H1 (cell line): ENCODE data around the gene TCF19. TPM values are rescaled to one million over a fixed set of nuclear protein-coding genes. Genes with fewer than 3 reads are reported as not detected.

Experiments
- CBX5 ChIP-seq: fragments of 300-800, 300-1000 bp; sonication (generic); IDR thresholded peaks from 2 replicates; pipeline ENCODE4 v1.7.1; 2016; ENCODE audit warnings: antibody characterized with exemption, low read length, low read depth
- CHD1 ChIP-seq: IDR thresholded peaks from 2 replicates; pipeline ENCODE4 v1.6.1; 2012; ENCODE audit warnings: low read depth, low read length, improper control_type of control experiment
- EZH2 ChIP-seq: fragments of 200-600 bp; sonication (generic); IDR thresholded peaks from 2 replicates; pipeline ENCODE4 v1.7.1; 2012; ENCODE audit warnings: low read depth, mild to moderate bottlenecking, moderate library complexity, low read length, inconsistent platforms; ENCODE audit not compliant: severe bottlenecking
- KDM4A ChIP-seq: IDR thresholded peaks from one replicate; pipeline ENCODE4 v1.7.1; 2012; ENCODE audit warnings: low read depth, mild to moderate bottlenecking, moderate library complexity, low read length, inconsistent platforms; ENCODE audit not compliant: severe bottlenecking
- PHF8 ChIP-seq: fragments of 200-600 bp; sonication (generic); conservative IDR thresholded peaks from 2 replicates; pipeline ENCODE4 v1.7.1; 2012; ENCODE audit warnings: low read depth, mild to moderate bottlenecking, inconsistent platforms, low read length, moderate library complexity
- RBBP5 ChIP-seq: IDR thresholded peaks from 2 replicates; pipeline ENCODE4 v1.7.1; 2012; ENCODE audit warnings: low read depth, mild to moderate bottlenecking, inconsistent platforms, low read length, moderate library complexity, borderline replicate concordance
- TBP ChIP-seq: IDR thresholded peaks from 2 replicates; pipeline ENCODE4 v1.6.1; 2011; ENCODE audit warnings: low read depth, low read length, improper control_type of control experiment
- YY1 ChIP-seq: IDR thresholded peaks from 2 replicates; pipeline ENCODE4 v1.6.1; 2011; ENCODE audit warnings: low read depth, mild to moderate bottlenecking, low read length
- polyA plus RNA-seq, 7 experiments: library from polyadenylated mRNA; depleted of rRNA in 3 of 7; stranded (reverse) in 5 of 7; unstranded in 2 of 7; fragments of >200 nt in 5 of 7; fragments of 200-250 nt in 2 of 7; gene quantifications; 1 replicate in 5 of 7; 2 replicates in 1 of 7; 4 replicates in 1 of 7; pipeline versions ENCODE4 v1.2.1 to v1.2.3, GENCODE V29; 2011 to 2013; ENCODE audit warnings: missing spikeins in 2 of 7, mixed read lengths in 2 of 7
- total RNA-seq: library from RNA; stranded (reverse); fragmentation: NEBNext Ultra II Directional; extraction: Animal tissue kit (Norgen Biotek cat#: 25700); gene quantifications from 2 replicates; pipeline ENCODE4 v1.2.1, GENCODE V29; 2021
- TF ChIP-seq, protein P1 (sequence below): fragments of 300-600 bp; sonication (generic); IDR thresholded peaks from 2 replicates; pipeline ENCODE4 v1.7.1; 2012; ENCODE audit warnings: low read length, moderate library complexity, mild to moderate bottlenecking, inconsistent platforms; ENCODE audit not compliant: insufficient replicate concordance
- TF ChIP-seq, protein P2 (sequence below): IDR thresholded peaks from 2 replicates; pipeline ENCODE4 v1.6.1; 2011; ENCODE audit warnings: low read depth, mild to moderate bottlenecking, low read length; ENCODE audit not compliant: insufficient read depth

TCF19 gene
- total and polyA plus RNA-seq, 2 of the 8 experiments (the other 6 are each of a cell fraction or from before 2014, with no cell fraction given) = 7.2 to 11.0 TPM

- TF ChIP-seq, protein P1, sequence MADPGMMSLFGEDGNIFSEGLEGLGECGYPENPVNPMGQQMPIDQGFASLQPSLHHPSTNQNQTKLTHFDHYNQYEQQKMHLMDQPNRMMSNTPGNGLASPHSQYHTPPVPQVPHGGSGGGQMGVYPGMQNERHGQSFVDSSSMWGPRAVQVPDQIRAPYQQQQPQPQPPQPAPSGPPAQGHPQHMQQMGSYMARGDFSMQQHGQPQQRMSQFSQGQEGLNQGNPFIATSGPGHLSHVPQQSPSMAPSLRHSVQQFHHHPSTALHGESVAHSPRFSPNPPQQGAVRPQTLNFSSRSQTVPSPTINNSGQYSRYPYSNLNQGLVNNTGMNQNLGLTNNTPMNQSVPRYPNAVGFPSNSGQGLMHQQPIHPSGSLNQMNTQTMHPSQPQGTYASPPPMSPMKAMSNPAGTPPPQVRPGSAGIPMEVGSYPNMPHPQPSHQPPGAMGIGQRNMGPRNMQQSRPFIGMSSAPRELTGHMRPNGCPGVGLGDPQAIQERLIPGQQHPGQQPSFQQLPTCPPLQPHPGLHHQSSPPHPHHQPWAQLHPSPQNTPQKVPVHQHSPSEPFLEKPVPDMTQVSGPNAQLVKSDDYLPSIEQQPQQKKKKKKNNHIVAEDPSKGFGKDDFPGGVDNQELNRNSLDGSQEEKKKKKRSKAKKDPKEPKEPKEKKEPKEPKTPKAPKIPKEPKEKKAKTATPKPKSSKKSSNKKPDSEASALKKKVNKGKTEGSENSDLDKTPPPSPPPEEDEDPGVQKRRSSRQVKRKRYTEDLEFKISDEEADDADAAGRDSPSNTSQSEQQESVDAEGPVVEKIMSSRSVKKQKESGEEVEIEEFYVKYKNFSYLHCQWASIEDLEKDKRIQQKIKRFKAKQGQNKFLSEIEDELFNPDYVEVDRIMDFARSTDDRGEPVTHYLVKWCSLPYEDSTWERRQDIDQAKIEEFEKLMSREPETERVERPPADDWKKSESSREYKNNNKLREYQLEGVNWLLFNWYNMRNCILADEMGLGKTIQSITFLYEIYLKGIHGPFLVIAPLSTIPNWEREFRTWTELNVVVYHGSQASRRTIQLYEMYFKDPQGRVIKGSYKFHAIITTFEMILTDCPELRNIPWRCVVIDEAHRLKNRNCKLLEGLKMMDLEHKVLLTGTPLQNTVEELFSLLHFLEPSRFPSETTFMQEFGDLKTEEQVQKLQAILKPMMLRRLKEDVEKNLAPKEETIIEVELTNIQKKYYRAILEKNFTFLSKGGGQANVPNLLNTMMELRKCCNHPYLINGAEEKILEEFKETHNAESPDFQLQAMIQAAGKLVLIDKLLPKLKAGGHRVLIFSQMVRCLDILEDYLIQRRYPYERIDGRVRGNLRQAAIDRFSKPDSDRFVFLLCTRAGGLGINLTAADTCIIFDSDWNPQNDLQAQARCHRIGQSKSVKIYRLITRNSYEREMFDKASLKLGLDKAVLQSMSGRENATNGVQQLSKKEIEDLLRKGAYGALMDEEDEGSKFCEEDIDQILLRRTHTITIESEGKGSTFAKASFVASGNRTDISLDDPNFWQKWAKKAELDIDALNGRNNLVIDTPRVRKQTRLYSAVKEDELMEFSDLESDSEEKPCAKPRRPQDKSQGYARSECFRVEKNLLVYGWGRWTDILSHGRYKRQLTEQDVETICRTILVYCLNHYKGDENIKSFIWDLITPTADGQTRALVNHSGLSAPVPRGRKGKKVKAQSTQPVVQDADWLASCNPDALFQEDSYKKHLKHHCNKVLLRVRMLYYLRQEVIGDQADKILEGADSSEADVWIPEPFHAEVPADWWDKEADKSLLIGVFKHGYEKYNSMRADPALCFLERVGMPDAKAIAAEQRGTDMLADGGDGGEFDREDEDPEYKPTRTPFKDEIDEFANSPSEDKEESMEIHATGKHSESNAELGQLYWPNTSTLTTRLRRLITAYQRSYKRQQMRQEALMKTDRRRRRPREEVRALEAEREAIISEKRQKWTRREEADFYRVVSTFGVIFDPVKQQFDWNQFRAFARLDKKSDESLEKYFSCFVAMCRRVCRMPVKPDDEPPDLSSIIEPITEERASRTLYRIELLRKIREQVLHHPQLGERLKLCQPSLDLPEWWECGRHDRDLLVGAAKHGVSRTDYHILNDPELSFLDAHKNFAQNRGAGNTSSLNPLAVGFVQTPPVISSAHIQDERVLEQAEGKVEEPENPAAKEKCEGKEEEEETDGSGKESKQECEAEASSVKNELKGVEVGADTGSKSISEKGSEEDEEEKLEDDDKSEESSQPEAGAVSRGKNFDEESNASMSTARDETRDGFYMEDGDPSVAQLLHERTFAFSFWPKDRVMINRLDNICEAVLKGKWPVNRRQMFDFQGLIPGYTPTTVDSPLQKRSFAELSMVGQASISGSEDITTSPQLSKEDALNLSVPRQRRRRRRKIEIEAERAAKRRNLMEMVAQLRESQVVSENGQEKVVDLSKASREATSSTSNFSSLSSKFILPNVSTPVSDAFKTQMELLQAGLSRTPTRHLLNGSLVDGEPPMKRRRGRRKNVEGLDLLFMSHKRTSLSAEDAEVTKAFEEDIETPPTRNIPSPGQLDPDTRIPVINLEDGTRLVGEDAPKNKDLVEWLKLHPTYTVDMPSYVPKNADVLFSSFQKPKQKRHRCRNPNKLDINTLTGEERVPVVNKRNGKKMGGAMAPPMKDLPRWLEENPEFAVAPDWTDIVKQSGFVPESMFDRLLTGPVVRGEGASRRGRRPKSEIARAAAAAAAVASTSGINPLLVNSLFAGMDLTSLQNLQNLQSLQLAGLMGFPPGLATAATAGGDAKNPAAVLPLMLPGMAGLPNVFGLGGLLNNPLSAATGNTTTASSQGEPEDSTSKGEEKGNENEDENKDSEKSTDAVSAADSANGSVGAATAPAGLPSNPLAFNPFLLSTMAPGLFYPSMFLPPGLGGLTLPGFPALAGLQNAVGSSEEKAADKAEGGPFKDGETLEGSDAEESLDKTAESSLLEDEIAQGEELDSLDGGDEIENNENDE = no peak
- TF ChIP-seq, protein P2, sequence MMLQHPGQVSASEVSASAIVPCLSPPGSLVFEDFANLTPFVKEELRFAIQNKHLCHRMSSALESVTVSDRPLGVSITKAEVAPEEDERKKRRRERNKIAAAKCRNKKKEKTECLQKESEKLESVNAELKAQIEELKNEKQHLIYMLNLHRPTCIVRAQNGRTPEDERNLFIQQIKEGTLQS = no peak
- TF ChIP-seq KDM4A (no peak), PHF8 (no peak), CBX5 (no peak), EZH2 (no peak), CHD1 (no peak), RBBP5 (no peak), YY1 (no peak), TBP (no peak)
- TF ChIP-seq, all 59 proteins: peak for 0
Observed at GRCh38 chr6:31152781-31153180, 5.6 kb upstream of the TCF19 start (continued).
